Stomach (tissue), 9 donors: ENCODE data around the gene CABLES2. TPM values are rescaled to one million over a fixed set of nuclear protein-coding genes. Genes with fewer than 3 reads are reported as not detected.
A peak's percentile ranks its signal among the peaks of the same experiment; 100 is the strongest.
"Not testable (repeated sequence)": the region's sequence is repeated elsewhere in the genome, so short reads cannot be mapped to it uniquely, and the experiment has no call there.

ENCODE experiments used
- DNase-seq, 2 donors: peaks; one replicate each; pipeline versions ENCODE4 v3.0.0 to v3.0.0-alpha.2; 2013 to 2019
- H3K27ac ChIP-seq, 5 donors: fragments of 200-600 bp in 4 of 5; sonication (generic) in 4 of 5; one replicate each; pipeline ENCODE4 v1.5.1; 2013 to 2019; ENCODE audit warnings: mild to moderate bottlenecking in 1 of 5, moderate library complexity in 1 of 5
- H3K27me3 ChIP-seq, 3 donors: fragments of 200-600 bp; sonication (generic); one replicate each; pipeline ENCODE4 v1.5.1; 2017 to 2019; ENCODE audit warnings: mixed run types in 1 of 3
- H3K36me3 ChIP-seq, 4 donors: fragments of 200-600 bp; sonication (generic); 1 replicate in 3 of 4; 2 replicates in 1 of 4; pipeline ENCODE4 v1.5.1; 2016 to 2019
- H3K4me1 ChIP-seq, 4 donors: fragments of 200-600 bp; sonication (generic); one replicate each; pipeline ENCODE4 v1.5.1; 2016 to 2019
- H3K4me3 ChIP-seq, 4 donors: fragments of 200-600 bp; sonication (generic) in 3 of 4; one replicate each; pipeline ENCODE4 v1.5.1; 2016 to 2019; ENCODE audit warnings: mild to moderate bottlenecking in 1 of 4
- H3K9me3 ChIP-seq, 4 donors: fragments of 200-600 bp; sonication (generic); one replicate each; pipeline ENCODE4 v1.5.1; 2016 to 2019
- EP300 ChIP-seq: sonication (generic); formaldehyde crosslinking; IDR thresholded peaks from one replicate; pipeline ENCODE4 v1.6.1; 2017; ENCODE audit warnings: antibody characterized with exemption
- POLR2A ChIP-seq, 4 donors: fragments of 450-650 bp; IDR thresholded peaks; one replicate each; pipeline ENCODE4 v1.6.1; 2016; ENCODE audit warnings: antibody characterized with exemption in 4 of 4, control low read depth in 2 of 4, mild to moderate bottlenecking in 1 of 4, moderate library complexity in 1 of 4
- POLR2AphosphoS5 ChIP-seq, 3 donors: sonication (generic); formaldehyde crosslinking; IDR thresholded peaks; one replicate each; pipeline ENCODE4 v1.6.1; 2016; ENCODE audit warnings: antibody characterized with exemption in 3 of 3
- WGBS, 5 donors: extraction: QIAGEN DNeasy Blood & Tissue Kit in 3 of 5; methylation state at CpG; one replicate each; pipeline versions ENCODE4 v1.1.5 to v1.1.7; 2013 to 2018; 5-methylcytosine and 5-hydroxymethylcytosine counted together
- intact Hi-C: fragments of 100-400 bp; cut with DNase I; formaldehyde crosslinking; loops from one replicate; pipeline ENCODE4 v1.15.1; 2023; ENCODE audit warnings: low total_unique reads
- polyA plus RNA-seq, 3 donors: library from polyadenylated mRNA; stranded (reverse); fragments of 200-250 nt; gene quantifications; one replicate each; pipeline ENCODE4 v1.2.3, GENCODE V29; 2013
- total RNA-seq, 5 donors: library from RNA; depleted of rRNA; stranded (reverse); fragments of >200 nt; gene quantifications; one replicate each; pipeline versions ENCODE4 v1.1.0 to v1.2.3, GENCODE V29; 2014 to 2016
- TF ChIP-seq, protein P1 (sequence below), 7 experiments: fragments of 450-650 bp in 4 of 7; fragments of 200-600 bp in 3 of 7; sonication (generic) in 3 of 7; IDR thresholded peaks; one replicate each; pipeline ENCODE4 v1.5.1; 2016 to 2019; ENCODE audit warnings: antibody characterized with exemption in 7 of 7, control low read depth in 2 of 7, mild to moderate bottlenecking in 1 of 7
- donor health status: healthy with polysubstance abuse.
- donor health status: Bipolar disorder and iron deficiency.
- donor health status: healthy.

Gene CABLES2
- total and polyA plus RNA-seq, 8 donors: 0.55 to 7.8 (median 1.9) TPM

DNA sequence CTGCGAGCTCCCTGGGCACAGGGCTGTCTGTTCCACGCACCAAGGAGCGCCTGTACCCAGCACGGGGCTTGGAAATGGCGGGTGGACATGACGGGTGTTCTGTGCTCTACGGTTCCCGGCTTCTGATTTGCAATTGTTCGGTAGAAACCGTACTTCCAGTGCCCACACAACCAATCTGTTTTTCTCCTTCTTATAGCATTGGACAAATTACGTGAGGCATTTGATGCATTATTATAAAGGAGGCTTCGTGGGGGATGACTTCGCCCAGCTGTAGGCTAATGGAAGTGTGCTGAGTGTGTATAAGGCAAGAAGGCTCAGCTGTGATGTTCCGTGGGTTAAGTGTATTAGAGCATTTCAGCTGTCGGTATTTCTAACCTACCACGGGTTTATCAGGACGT lies 30.0 kb downstream of the CABLES2 start:
- H3K27me3 ChIP-seq: no peaks in the 10 kb centered on the region
- peaks cover 41 to 67% (median 55%) of the 10 kb centered on the region in 4 donors for H3K4me1 ChIP-seq
- 63 to 74% (median 67%) methylated on average over 16 to 17 of the region's 17 CpGs for WGBS, 5 donors
- no peak for TF ChIP-seq EP300
- TF ChIP-seq, protein P1, sequence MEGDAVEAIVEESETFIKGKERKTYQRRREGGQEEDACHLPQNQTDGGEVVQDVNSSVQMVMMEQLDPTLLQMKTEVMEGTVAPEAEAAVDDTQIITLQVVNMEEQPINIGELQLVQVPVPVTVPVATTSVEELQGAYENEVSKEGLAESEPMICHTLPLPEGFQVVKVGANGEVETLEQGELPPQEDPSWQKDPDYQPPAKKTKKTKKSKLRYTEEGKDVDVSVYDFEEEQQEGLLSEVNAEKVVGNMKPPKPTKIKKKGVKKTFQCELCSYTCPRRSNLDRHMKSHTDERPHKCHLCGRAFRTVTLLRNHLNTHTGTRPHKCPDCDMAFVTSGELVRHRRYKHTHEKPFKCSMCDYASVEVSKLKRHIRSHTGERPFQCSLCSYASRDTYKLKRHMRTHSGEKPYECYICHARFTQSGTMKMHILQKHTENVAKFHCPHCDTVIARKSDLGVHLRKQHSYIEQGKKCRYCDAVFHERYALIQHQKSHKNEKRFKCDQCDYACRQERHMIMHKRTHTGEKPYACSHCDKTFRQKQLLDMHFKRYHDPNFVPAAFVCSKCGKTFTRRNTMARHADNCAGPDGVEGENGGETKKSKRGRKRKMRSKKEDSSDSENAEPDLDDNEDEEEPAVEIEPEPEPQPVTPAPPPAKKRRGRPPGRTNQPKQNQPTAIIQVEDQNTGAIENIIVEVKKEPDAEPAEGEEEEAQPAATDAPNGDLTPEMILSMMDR (IDR thresholded peaks at IDR 0.05): no peak
- no peak for TF ChIP-seq POLR2AphosphoS5 (IDR thresholded peaks at IDR 0.05)
- TF ChIP-seq POLR2A (IDR thresholded peaks at IDR 0.05): no peak
- peaks cover 0 to 4% (median 0%) of the 10 kb centered on the region in 4 donors for H3K36me3 ChIP-seq
- no peak overlapping the region for H3K4me3 ChIP-seq
- DNase-seq: no peak
- intact Hi-C loops: no loop called here
- H3K9me3 ChIP-seq: no peaks in the 10 kb centered on the region
- peak overlapping the region in 4 of 5 donors; percentile 66 to 81 (median 73) for H3K27ac ChIP-seq

DNA sequence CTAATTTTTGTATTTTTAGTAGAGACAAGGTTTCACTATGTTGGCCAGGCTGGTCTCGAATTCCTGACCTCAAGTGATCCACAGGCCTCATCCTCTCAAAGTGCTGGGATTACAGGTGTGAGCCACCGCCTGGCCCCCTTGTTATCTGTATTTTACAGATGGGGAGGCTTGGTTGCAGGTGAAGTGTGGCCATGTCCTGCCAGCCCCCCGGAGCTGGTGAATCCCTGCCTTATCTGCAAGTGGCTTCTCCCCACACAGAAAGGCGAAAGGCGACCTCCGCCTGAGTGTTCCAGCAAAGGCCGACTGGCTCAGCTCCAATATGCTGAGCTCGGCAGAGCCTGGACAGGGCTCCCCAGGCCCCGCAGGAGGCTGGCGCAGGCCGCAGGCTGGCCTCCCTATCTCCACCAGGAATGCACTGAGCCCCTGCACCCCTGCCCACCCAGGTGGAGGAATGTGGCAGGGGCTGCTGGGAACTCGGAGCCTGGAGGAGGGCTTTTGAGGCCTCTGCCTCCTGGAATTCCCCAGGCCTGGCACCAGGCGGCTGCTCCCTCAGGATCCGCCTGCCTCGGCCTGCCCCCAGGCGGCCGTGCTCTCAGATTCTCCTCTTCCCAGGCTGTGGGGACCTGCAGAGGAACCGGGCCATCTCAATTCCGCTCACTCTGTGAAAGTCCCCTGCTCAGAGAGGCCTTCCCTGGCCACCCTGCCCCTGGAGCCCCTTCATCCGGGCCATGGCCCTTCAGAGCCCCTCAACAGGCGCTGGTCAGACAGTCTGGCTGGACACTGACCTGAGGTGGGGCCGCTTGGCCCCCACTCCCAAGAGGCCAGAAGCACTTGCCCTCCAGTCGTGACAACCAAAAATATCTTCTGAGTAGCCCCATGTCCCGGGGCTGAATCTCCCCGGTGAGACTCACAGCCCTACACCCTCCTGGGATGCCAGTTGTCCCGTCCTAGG lies 30.7 kb downstream of the CABLES2 start:
- DNase-seq: peak; percentile 66 to 89
- H3K9me3 ChIP-seq: no peaks in the 10 kb centered on the region
- no peak overlapping the region for H3K4me3 ChIP-seq
- WGBS, 5 donors: 24 to 41% (median 40%) methylated on average over 12 to 26 of the region's 26 CpGs
- no peaks in the 10 kb centered on the region for H3K27me3 ChIP-seq
- peak overlapping the region; percentile 19 to 81 (median 68) for H3K27ac ChIP-seq
- peaks cover 41 to 74% (median 60%) of the 10 kb centered on the region in 4 donors for H3K4me1 ChIP-seq
- no peaks in the 10 kb centered on the region for H3K36me3 ChIP-seq
- intact Hi-C loops: no loop called here
- TF ChIP-seq, protein P1 (IDR thresholded peaks at IDR 0.05): peak in 5 of 7 experiments; percentile 34 to 70 (median 51)
- TF ChIP-seq EP300 (no peak), POLR2AphosphoS5 (IDR thresholded peaks at IDR 0.05) (peak in 1 of 3 donors; percentile 45), POLR2A (IDR thresholded peaks at IDR 0.05) (no peak)

DNA sequence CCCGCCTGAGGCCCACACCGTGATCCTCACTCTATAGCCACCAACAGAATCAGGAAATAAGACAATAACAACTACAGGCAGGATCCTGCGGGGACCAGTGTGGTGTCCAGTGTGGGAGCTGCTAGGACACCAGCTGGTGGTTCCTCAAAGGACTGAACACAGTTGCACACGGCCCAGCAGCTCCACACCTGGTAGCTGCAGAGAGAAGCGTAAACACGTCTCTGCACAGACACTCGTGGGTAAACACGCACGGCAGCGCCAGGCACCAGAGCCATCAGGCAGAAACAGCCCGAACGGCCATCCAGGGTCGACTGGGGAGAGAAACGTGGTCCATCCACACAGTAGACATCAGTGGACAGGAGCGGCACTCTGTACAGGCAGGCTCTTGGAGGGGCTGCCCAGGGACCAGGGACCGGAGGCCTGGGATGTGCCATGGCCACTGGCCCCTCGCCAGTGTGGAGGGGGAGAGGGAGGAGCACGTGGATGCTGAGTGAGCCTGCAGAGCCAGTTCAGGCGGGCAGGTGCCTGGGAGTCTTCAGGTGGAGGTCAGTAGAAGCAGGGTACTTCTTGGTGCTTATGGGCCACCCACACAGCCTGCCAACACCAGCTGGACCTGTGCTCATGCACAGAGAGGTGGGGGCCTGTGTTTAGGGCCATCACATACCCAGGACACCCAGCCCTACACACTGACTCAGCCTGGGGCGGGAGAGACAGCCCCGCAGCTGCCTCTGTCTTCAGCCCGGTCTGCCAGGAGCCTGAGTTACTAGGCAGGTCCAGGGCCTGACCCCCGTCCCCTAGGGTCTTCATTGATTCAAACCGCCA lies 32.5 kb downstream of the CABLES2 start:
- intact Hi-C loops: no loop called here
- Histone ChIP-seq H3K4me1 (peaks cover 54 to 82% (median 74%) of the 10 kb centered on the region in 4 donors), H3K4me3 (no peak overlapping the region), H3K27me3 (peaks cover 0 to 17% (median 0%) of the 10 kb centered on the region in 3 donors), H3K27ac (peak overlapping the region in 4 of 5 donors; percentile 66 to 81 (median 73)), H3K36me3 (no peaks in the 10 kb centered on the region), H3K9me3 (no peaks in the 10 kb centered on the region)
- WGBS, 5 donors: 35 to 47% (median 37%) methylated on average over 19 to 24 of the region's 24 CpGs
- DNase-seq: peak in 1 of 2 donors; percentile 57
- no peak for TF ChIP-seq POLR2A (IDR thresholded peaks at IDR 0.05)
- TF ChIP-seq, protein P1 (IDR thresholded peaks at IDR 0.05): no peak
- no peak for TF ChIP-seq POLR2AphosphoS5 (IDR thresholded peaks at IDR 0.05)
- TF ChIP-seq EP300: no peak

DNA sequence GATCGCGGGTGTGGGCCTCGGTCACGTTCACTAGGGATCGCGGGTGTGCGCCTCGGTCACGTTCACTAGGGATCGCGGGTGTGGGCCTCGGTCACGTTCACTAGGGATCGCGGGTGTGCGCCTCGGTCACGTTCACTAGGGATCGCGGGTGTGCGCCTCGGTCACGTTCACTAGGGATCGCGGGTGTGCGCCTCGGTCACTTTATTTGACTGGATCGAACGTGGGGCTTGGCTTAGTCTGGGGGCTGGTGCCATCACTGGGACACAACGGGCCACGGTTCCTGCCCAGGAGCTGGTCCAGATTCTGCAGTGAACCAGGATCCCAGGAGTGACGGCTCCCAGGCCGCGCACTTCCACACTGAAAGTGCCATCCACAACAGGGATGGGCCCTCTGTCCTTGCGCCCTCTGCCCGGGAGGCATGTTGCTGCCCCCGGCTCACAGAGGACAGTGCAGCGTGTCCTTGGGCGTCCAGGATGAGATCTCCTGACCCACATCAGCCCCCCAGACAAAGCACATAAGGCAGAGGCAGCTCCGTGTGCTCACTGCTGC lies 33.4 kb downstream of the CABLES2 start:
- H3K9me3 ChIP-seq, DNase-seq, intact Hi-C loops, H3K4me3 ChIP-seq, H3K36me3 ChIP-seq: not testable (repeated sequence)
- Histone ChIP-seq H3K4me1 (peaks cover 62 to 89% (median 81%) of the 10 kb centered on the region in 4 donors), H3K27ac (peak overlapping the region in 4 of 5 donors; percentile 6 to 81 (median 73)), H3K27me3 (peaks cover 0 to 25% (median under 1%) of the 10 kb centered on the region in 3 donors)
- whole genome bisulfite sequencing, 5 donors: 83 to 93% (median 88%) methylated on average over 15 to 27 of the region's 40 CpGs; no CpG with 5 or more reads in 1 of the 5 donors
